Gastroesophageal sphincter (tissue), 4 donors: ENCODE measurements around the gene LSM4. TPM values are rescaled to one million over a fixed set of nuclear protein-coding genes. Genes with fewer than 3 reads are reported as not detected.

ENCODE experiments used
- ATAC-seq: fragments of 150-250 bp; one replicate; pipeline ENCODE4 v1.9.1; 2016; ENCODE audit warnings: mild to moderate bottlenecking, moderate library complexity
- H3K27ac ChIP-seq, 4 donors: fragments of 200-600 bp; sonication (generic) in 3 of 4; 1 replicate in 3 of 4; 2 replicates in 1 of 4; pipeline ENCODE4 v1.5.1; 2016 to 2019
- H3K27me3 ChIP-seq: fragments of 200-600 bp; sonication (generic); one replicate; pipeline ENCODE4 v1.5.1; 2019
- H3K36me3 ChIP-seq, 2 donors: fragments of 200-600 bp; sonication (generic); one replicate each; pipeline ENCODE4 v1.5.1; 2019; ENCODE audit warnings: control low read depth in 1 of 2
- H3K4me1 ChIP-seq, 3 donors: fragments of 200-600 bp; sonication (generic); 1 replicate in 2 of 3; 2 replicates in 1 of 3; pipeline ENCODE4 v1.5.1; 2016 to 2019; ENCODE audit warnings: control low read depth in 2 of 3
- H3K4me3 ChIP-seq, 2 donors: fragments of 200-600 bp; sonication (generic); one replicate each; pipeline ENCODE4 v1.5.1; 2019; ENCODE audit warnings: mild to moderate bottlenecking in 1 of 2, moderate library complexity in 1 of 2
- H3K9me3 ChIP-seq, 3 donors: fragments of 200-600 bp; sonication (generic); one replicate each; pipeline ENCODE4 v1.5.1; 2017 to 2019; ENCODE audit warnings: control low read depth in 2 of 3
- EP300 ChIP-seq: sonication (generic); formaldehyde crosslinking; IDR thresholded peaks from one replicate; pipeline ENCODE4 v1.6.1; 2017; ENCODE audit warnings: antibody characterized with exemption, mild to moderate bottlenecking
- POLR2A ChIP-seq, 2 donors: fragments of 450-650 bp; IDR thresholded peaks; one replicate each; pipeline ENCODE4 v1.6.1; 2017; ENCODE audit warnings: antibody characterized with exemption in 2 of 2, mild to moderate bottlenecking in 2 of 2, moderate library complexity in 1 of 2
- POLR2AphosphoS5 ChIP-seq: sonication (generic); formaldehyde crosslinking; IDR thresholded peaks from one replicate; pipeline ENCODE4 v1.6.1; 2017; ENCODE audit warnings: antibody characterized with exemption
- WGBS, 2 donors: methylation state at CpG; one replicate each; pipeline ENCODE4 v1.1.5; 2018; ENCODE audit warnings: low coverage in 1 of 2; 5-methylcytosine and 5-hydroxymethylcytosine counted together
- total RNA-seq, 4 donors: library from RNA; depleted of rRNA; stranded (reverse); fragments of >200 nt; gene quantifications; one replicate each; pipeline ENCODE4 v1.1.0, GENCODE V29; 2016
- TF ChIP-seq, protein P1 (sequence below), 4 experiments: fragments of 200-600 bp in 2 of 4; fragments of 450-650 bp in 2 of 4; sonication (generic) in 1 of 4; IDR thresholded peaks; one replicate each; pipeline ENCODE4 v1.5.1; 2017 to 2019; ENCODE audit warnings: antibody characterized with exemption in 4 of 4, mild to moderate bottlenecking in 2 of 4, moderate library complexity in 2 of 4

Gene LSM4
- total RNA-seq, 4 donors from 2014 or later, result 81.2 to 116 (median 94.5) TPM

GRCh38 chr19:18271433-18271841 is 51.4 kb downstream of the LSM4 start:
- no peak for ATAC-seq
- Histone ChIP-seq H3K4me1 (peaks cover 0 to 54% (median 19%) of the 10 kb centered on the region in 3 donors), H3K27me3 (no peaks in the 10 kb centered on the region), H3K36me3 (peaks cover 0 to 30% of the 10 kb centered on the region in 2 donors), H3K9me3 (no peaks in the 10 kb centered on the region), H3K27ac (peak overlapping the region in 1 of 4 donors; percentile 19), H3K4me3 (no peak overlapping the region)
- WGBS, 2 donors, result 26 to 53% methylated on average over 3 of the region's 6 CpGs
- TF ChIP-seq POLR2A (IDR thresholded peaks at IDR 0.05) (no peak), EP300 (no peak), POLR2AphosphoS5 (no peak)
- TF ChIP-seq, protein P1, sequence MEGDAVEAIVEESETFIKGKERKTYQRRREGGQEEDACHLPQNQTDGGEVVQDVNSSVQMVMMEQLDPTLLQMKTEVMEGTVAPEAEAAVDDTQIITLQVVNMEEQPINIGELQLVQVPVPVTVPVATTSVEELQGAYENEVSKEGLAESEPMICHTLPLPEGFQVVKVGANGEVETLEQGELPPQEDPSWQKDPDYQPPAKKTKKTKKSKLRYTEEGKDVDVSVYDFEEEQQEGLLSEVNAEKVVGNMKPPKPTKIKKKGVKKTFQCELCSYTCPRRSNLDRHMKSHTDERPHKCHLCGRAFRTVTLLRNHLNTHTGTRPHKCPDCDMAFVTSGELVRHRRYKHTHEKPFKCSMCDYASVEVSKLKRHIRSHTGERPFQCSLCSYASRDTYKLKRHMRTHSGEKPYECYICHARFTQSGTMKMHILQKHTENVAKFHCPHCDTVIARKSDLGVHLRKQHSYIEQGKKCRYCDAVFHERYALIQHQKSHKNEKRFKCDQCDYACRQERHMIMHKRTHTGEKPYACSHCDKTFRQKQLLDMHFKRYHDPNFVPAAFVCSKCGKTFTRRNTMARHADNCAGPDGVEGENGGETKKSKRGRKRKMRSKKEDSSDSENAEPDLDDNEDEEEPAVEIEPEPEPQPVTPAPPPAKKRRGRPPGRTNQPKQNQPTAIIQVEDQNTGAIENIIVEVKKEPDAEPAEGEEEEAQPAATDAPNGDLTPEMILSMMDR (IDR thresholded peaks at IDR 0.05), result no peak

DNA sequence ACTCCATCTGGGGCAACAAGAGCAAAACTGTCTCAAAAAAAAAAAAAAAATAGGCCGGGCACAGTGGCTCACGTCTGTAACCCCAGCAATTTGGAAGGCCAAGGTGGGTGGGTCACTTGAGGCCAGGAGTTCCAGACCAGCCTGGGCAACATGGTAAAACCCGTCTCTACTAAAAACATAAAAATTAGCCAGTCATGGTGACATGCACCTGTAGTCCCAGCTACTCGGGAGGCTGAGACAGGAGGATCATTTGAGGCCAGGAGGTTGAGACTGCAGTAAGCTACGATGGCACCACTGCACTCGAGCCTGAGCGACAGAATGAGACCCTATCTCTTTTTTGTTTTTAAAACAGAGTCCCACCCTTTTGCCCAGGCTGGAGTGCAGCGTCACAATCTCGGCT is 52.5 kb downstream of the LSM4 start:
- no peak for ATAC-seq
- no peaks in the 10 kb centered on the region for H3K27me3 ChIP-seq
- no peak overlapping the region for H3K4me3 ChIP-seq
- H3K4me1 ChIP-seq, result peaks cover 0 to 43% (median 12%) of the 10 kb centered on the region in 3 donors
- no peaks in the 10 kb centered on the region for H3K9me3 ChIP-seq
- no peak for TF ChIP-seq POLR2A (IDR thresholded peaks at IDR 0.05)
- TF ChIP-seq, protein P1 (IDR thresholded peaks at IDR 0.05), result no peak
- no peak for TF ChIP-seq EP300
- TF ChIP-seq POLR2AphosphoS5, result no peak
- no peak overlapping the region for H3K27ac ChIP-seq
- H3K36me3 ChIP-seq, result peaks cover 0 to 41% of the 10 kb centered on the region in 2 donors
- WGBS, 2 donors, result 79 to 80% methylated on average over 1 to 9 of the region's 9 CpGs

DNA sequence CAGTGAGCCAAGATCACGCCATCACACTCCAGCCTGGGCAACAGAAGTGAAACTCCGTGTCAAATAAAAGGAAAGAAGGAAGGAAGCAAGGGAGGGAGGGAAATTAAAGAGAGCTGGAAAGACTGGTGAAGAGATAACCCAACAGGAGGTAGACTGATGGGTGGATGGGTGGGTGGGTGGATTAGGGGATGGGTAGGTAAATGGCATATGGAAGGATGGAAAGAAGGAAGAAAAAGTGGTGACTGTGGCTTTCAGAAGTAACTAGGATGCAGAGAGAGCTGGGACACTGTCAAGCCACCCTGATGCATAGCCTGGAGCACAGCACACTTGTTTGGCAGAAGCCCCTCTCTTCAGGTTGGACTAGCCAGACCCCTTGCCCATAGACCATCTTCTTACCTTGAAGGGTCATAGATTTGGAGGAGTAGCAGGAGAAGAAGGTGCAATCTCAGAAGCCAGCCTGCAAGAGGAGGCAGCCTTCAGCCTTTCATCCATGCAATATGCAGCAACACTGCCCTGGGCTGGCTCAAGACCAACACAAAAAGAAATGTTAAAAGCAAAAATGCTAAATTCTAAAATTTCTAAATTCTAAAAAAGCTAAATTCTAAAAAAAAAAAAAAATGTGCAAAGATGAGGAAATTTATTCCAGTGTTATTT is 53.7 kb downstream of the LSM4 start:
- H3K36me3 ChIP-seq, result peaks cover 0 to 52% of the 10 kb centered on the region in 2 donors
- H3K9me3 ChIP-seq, result no peaks in the 10 kb centered on the region
- H3K4me1 ChIP-seq, result peaks cover 0 to 32% (median under 1%) of the 10 kb centered on the region in 3 donors
- no peak overlapping the region for H3K4me3 ChIP-seq
- no peak overlapping the region for H3K27ac ChIP-seq
- no peak for ATAC-seq
- 75 to 83% methylated on average over 2 of the region's 2 CpGs for WGBS, 2 donors
- no peaks in the 10 kb centered on the region for H3K27me3 ChIP-seq
- TF ChIP-seq EP300 (no peak), POLR2A (IDR thresholded peaks at IDR 0.05) (no peak), POLR2AphosphoS5 (no peak)
- TF ChIP-seq, protein P1 (IDR thresholded peaks at IDR 0.05), result no peak

DNA sequence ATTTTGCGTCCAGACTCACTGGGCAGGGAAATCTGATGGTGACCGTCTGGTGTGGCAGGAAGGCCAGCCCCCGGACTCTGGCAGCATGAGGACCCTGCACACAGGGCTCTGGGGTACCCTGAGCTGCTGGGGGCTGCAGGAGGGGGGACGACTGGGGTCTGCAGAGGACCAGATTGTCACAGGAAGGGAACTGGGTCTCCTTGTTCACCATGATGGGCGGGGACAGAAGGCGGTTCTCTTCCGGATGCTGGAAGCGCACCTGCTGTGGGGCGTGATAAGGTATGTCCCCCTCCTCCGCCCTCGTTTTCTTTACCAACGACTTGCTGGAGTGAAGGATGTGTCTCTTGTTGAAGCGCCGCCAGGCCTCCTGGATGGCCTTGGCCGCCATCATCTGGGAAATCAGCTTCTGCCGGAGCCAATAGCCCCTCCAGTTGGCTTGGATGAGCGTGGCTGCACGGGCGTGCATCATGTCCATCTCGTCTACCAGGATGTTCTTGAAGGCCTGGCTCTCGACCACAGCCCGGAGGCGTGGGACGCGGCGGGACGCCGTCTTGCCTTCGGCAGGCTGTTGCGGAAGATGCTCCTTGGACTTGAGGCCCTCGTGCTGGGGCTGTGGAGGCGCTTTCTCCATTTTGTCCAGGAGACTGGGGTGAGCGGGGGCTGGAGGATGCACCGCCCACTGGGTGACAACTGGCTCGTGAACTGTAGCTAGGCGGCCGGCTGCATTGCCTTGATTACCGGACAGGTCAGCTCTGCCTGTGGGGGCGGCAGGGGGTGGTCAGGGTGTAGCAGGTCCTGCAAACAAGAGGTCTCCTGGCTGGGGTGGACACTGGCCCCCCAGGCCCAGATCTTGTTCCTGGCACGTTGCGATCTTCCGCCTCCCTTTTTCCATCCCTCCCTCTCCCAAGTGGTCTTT is 55.8 kb downstream of the LSM4 start:
- Histone ChIP-seq H3K9me3 (no peaks in the 10 kb centered on the region), H3K4me1 (peaks cover 0 to 12% (median 0%) of the 10 kb centered on the region in 3 donors), H3K27me3 (no peaks in the 10 kb centered on the region), H3K36me3 (peaks cover 0 to 74% of the 10 kb centered on the region in 2 donors), H3K27ac (no peak overlapping the region), H3K4me3 (no peak overlapping the region)
- 84 to 91% methylated on average over 6 to 8 of the region's 42 CpGs for WGBS, 2 donors
- TF ChIP-seq, protein P1 (IDR thresholded peaks at IDR 0.05), result no peak
- TF ChIP-seq POLR2A (IDR thresholded peaks at IDR 0.05) (no peak), POLR2AphosphoS5 (no peak), EP300 (no peak)
- no peak for ATAC-seq
